T-helper 1 cell treated with Interleukin-12 subunit alpha and Interleukin-12 subunit beta and Interleukin-4 antibody, amounts not matched to agents 30 μg/mL and 1 μg/mL, for 36 hours (primary cell): ENCODE data around the gene AHR.

Experiments used
- H3K27ac Mint-ChIP-seq: one replicate; pipeline ENCODE4 v1.8.0; 2021; ENCODE audit warnings: mild to moderate bottlenecking, mixed read lengths
- H3K27me3 Mint-ChIP-seq: one replicate; pipeline ENCODE4 v1.8.0; 2021; ENCODE audit warnings: low read depth, mixed read lengths
- H3K36me3 Mint-ChIP-seq: one replicate; pipeline ENCODE4 v1.8.0; 2021; ENCODE audit warnings: low read depth, mixed read lengths
- H3K4me1 Mint-ChIP-seq: one replicate; pipeline ENCODE4 v1.8.0; 2021; ENCODE audit warnings: low read depth, mixed read lengths
- H3K4me3 Mint-ChIP-seq: one replicate; pipeline ENCODE4 v1.8.0; 2021; ENCODE audit warnings: mild to moderate bottlenecking, moderate library complexity, mixed read lengths
- H3K9me3 Mint-ChIP-seq: one replicate; pipeline ENCODE4 v1.8.0; 2021; ENCODE audit warnings: mixed read lengths

AHR gene

DNA sequence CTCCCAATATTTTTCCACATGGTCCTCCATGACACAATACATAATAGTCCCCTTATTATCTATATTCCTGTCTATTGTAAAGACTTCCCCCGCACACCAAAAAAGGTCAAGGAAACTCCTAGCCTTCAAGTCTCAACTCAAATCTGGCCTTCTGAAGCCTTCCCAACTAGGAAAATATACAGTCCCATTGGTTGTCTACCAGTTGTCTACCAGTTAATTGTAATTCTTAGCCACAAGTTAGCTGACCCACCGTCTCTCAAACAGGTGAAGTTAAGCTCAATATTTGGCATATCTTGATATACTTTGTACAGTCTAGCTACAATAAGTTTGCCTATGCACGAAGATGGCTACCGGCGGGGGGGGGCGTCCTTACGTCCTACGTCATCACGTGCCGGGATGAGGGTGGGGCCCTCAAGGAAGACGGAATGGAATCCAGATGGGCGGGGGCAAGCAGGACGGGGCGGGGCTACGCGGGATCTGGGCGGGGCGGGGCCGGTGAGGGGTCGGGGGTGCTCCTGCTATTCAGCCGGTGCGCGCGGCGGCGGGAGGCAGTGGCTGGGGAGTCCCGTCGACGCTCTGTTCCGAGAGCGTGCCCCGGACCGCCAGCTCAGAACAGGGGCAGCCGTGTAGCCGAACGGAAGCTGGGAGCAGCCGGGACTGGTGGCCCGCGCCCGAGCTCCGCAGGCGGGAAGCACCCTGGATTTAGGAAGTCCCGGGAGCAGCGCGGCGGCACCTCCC, at the start of gene AHR:
AHR (plus strand) TSS at position 551 of the 738 bp plus-strand sequence. CDS start 613 bp downstream, outside the sequence.
- Mint-ChIP-seq H3K27me3 (no peaks in the 10 kb centered on the region), H3K27ac (peak within 1 kb of the TSS; percentile 91), H3K36me3 (peaks cover 8% of the 10 kb centered on the region), H3K9me3 (peaks cover 9% of the 10 kb centered on the region), H3K4me1 (peaks cover 21% of the 10 kb centered on the region), H3K4me3 (peak within 1 kb of the TSS; percentile 95)

DNA sequence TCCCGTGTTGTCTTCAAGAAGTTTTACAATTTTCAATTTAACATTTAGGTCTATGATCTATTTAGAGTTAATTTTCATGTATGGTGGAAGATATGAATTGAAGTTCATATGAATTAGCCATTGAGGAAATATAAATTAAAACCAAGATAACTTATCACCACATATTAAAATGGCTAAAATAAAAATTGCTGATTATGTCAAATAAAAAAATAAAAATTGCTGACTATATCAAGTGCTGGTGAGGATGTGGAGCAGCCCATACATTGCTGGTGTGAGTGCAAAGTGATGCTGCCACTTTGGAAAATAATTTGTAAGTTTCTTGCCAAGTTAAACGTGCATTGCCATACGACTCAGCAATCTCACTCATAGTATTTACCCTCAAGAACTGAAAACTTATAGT, 44.6 kb upstream of the AHR start:
- Mint-ChIP-seq H3K4me1 (no peaks in the 10 kb centered on the region), H3K36me3 (no peaks in the 10 kb centered on the region), H3K27me3 (no peaks in the 10 kb centered on the region), H3K4me3 (no peak overlapping the region), H3K9me3 (peaks cover 23% of the 10 kb centered on the region), H3K27ac (no peak overlapping the region)

DNA sequence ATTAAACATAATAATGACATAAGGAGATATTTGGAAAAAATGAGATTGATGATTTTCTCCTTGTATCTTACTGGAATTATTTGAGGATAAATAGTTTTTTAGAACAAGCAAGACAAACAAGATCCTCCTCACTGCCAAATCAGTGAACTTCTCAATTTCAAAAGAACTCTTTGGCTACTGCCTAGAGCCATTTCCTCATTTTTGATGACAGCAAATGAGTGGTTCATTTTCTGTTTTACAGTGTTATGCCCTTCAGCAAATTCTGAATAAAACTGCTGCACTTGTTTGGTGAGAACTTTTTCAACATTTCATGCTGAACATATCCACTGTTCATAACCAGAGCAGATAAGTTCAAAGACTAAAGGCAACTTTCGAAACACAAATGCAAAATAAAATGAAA, 42.5 kb upstream of the AHR start:
- Mint-ChIP-seq H3K27me3 (no peaks in the 10 kb centered on the region), H3K27ac (no peak overlapping the region), H3K9me3 (peaks cover 23% of the 10 kb centered on the region), H3K36me3 (no peaks in the 10 kb centered on the region), H3K4me1 (peaks cover 4% of the 10 kb centered on the region), H3K4me3 (no peak overlapping the region)

DNA sequence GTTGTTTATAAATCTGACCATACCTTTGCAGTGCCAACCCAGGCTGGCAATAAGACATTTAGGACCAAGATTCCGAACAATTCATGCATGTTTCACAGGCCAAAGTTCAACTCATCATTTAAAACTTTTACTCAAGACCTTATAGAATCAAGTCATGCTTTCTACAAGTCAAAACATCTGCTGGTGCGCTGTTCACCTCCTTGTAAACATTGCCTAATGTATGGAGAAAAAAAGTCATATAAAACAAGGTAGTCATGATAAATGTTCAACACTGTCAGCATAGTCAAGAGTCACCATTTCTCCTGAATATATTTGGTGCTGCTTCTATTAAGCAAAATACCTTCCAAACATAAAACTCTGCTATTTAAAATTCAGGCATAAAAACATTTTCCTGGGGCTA, 42.1 kb upstream of the AHR start:
- Mint-ChIP-seq H3K4me3 (no peak overlapping the region), H3K27me3 (no peaks in the 10 kb centered on the region), H3K27ac (no peak overlapping the region)

DNA sequence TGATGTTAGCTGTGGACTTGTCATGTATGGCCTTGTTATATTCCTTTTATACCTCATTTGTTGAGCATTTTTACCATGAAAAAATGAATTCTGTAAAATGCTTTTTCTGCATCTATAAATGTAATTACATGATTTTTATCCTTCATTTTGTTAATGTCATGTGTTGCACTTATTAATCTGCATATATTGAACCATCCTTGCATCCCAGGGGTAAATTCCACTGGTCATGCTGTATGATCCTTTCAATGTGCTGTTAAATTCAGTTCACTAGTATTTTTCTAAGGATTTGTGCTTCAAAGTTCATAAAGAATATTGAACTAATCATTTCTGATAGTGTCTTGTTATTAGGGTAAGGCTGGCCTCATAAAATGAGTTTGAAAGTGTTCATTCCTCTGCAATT, 31.9 kb upstream of the AHR start:
- Mint-ChIP-seq H3K27ac (no peak overlapping the region), H3K27me3 (no peaks in the 10 kb centered on the region), H3K9me3 (peaks cover 73% of the 10 kb centered on the region), H3K4me1 (peaks cover under 1% of the 10 kb centered on the region), H3K4me3 (no peak overlapping the region), H3K36me3 (peaks cover 19% of the 10 kb centered on the region)

More for the DNA sequence above, 42.1 kb upstream of the AHR start:
- Mint-ChIP-seq H3K4me1 (peaks cover 7% of the 10 kb centered on the region), H3K9me3 (peaks cover 21% of the 10 kb centered on the region), H3K36me3 (no peaks in the 10 kb centered on the region)

DNA sequence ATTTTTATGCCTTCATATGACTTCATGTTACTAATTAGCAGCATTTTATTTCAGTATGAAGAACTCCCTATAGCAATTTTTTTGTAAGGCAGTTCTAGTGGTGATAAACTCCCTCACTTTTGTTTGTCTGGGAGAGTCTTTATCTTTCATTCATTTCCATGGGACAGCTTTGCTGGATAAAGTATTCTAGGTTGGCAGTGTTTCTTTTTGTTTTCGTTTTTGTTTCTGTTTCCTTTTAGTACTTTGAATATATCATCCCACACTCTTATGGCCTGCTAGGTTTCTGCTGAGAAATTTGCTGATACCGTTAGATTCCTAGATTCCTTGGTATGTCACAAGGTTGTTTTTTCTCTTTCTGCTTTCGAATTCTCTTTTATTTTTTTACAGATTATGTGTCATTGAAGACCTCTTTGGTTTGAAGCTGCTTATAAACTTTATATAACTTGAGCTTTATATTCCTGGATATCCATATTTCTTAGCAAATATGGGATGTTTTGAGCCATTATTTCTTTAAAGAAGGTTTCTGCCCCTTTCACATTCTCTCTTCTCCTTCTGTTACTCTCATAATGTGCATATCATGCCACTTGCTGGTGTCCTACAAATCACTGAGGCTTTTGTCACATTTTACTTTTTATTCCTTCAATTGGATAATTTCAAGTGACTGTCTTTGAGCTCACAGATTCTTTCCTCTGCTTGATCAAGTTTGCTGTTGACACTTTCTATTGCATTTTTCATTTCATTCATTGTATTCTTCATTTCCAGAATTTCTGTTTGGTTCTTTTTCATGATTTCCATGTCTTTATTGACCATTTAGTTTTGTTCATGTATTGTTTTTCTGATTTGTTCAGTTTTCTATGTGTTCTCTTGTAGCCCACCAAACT, 28.9 kb upstream of the AHR start:
- Mint-ChIP-seq H3K27ac (no peak overlapping the region), H3K4me1 (peaks cover 3% of the 10 kb centered on the region), H3K27me3 (no peaks in the 10 kb centered on the region), H3K4me3 (no peak overlapping the region), H3K9me3 (peaks cover 76% of the 10 kb centered on the region), H3K36me3 (peaks cover 23% of the 10 kb centered on the region)

DNA sequence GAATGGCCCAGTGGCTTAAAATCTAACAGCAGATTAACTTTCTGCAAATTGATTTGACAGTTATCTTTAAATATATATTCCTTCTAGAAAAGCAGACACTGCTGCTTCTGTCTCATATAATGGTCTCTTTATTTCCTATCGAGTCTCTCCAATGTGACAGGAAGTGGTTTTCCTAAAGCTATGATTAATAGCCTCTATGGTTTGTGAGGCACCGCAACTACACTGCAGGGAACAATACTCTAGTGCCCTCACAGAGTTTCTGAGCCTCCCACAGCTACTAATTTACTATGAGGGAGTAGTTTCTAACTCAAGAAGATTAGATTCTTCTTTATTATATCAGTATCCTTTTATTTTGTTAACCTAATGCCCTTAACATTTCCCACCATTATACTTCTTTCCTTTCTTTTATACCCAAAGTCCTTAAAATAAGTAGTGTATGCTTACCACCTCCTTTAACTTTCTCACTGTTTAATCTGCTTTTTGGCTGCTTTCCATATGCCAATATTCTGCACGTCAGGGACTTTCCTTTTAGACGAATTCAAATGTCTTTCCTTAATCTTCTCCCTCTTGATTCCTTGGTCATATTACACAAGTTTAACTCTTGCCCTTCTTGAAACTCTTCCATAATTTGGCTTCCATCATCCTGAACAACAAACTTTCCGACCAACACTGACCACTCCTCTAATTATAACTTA, 23.8 kb upstream of the AHR start:
- H3K4me1 Mint-ChIP-seq, result peaks cover 8% of the 10 kb centered on the region
- no peak overlapping the region for H3K4me3 Mint-ChIP-seq
- H3K36me3 Mint-ChIP-seq, result peaks cover 11% of the 10 kb centered on the region
- H3K27ac Mint-ChIP-seq, result no peak overlapping the region
- H3K27me3 Mint-ChIP-seq, result no peaks in the 10 kb centered on the region
- peaks cover 34% of the 10 kb centered on the region for H3K9me3 Mint-ChIP-seq

DNA sequence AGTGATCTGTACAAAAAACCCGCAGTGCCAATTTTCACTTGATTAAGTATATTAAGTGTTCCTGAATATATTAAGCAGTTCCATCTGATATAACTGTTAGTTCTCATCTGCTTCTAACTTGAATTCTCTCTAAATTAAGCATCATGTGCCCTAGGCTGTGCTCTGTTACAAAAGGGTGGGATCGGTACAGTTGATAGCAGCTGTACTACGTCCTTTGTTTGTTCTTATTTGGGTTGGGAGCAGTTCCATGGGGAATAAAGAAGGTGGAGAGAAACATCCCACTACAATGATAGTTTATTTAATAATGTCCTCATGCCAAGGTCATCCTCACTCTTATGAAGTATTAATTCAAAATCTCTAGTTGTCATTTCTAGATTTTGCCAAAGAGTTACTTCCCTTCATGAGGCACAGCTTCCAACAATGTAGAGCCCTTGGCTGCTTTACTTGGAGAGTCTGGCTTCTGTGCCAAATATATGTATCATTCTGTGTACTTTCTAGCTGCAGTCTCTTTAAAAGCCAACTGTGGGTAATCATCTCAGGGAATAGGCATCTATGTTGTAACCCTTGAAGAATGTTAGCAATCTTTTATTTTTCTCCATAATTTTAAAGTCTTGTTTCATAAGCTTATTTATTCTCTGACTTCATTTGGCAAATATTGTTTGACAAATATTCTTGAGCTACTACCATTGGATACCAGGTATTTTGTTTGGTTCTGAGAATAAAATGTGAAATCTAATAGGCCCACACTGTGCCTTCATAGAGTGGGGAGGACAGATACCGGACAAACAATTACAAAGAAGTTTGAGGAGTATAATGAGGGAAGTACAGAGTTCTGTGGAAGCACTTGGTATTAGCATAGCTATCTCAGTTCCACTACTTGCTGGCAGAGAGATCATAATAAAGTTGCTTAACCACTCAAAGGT, 22.4 kb upstream of the AHR start:
- H3K9me3 Mint-ChIP-seq, result peaks cover 30% of the 10 kb centered on the region
- peaks cover 8% of the 10 kb centered on the region for H3K36me3 Mint-ChIP-seq
- no peak overlapping the region for H3K4me3 Mint-ChIP-seq
- H3K27ac Mint-ChIP-seq, result no peak overlapping the region
- no peaks in the 10 kb centered on the region for H3K27me3 Mint-ChIP-seq
- peaks cover 8% of the 10 kb centered on the region for H3K4me1 Mint-ChIP-seq

DNA sequence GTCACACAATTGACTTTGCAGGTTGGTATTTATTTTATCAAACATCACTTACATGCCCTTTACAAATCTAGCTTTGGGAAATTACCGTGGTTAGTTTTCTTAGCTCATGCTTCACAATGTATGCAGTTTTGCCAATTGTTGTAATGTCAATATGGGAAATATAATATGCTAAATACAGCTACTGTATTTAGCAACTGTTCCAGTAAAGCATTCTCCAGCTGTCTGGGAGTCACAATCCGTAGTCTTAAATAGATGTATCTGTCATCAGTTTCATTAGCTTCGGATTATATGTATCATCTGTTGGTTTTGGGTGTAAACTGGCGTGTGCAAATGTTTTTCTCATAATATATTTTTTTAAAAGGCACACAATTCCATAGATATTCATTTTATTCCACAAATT, 19.4 kb upstream of the AHR start:
- Mint-ChIP-seq H3K4me1 (peaks cover 7% of the 10 kb centered on the region), H3K9me3 (peaks cover 14% of the 10 kb centered on the region), H3K27ac (no peak overlapping the region), H3K4me3 (no peak overlapping the region), H3K27me3 (no peaks in the 10 kb centered on the region), H3K36me3 (no peaks in the 10 kb centered on the region)

DNA sequence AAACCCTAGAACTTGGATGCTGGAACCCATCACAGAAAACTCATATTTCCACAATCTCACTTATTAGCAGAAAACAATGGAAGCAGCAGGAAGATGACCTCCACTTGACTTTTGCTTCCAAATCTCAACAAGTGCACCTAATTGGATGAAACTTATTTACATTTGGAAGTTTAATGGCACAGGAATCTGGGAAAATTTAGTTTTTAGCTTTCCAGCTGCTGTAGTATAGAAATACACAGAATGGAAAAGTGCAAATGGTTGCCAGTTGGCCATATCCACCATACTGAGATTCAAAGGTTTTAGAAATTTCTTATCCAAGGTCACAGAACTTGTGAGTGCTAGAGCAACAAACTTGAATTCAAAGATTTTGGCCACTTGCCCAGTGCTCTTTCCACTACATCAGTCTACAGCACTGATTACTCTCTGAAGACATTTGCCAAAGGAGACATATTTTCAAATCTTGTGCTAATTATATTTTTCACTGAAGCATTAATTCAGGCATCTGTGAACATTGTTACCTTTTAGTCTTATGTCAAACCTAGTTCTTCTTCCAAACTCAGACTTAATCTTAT, 9.3 kb upstream of the AHR start:
- Mint-ChIP-seq H3K27ac (no peak overlapping the region), H3K4me3 (no peak overlapping the region), H3K36me3 (peaks cover 2% of the 10 kb centered on the region), H3K9me3 (no peaks in the 10 kb centered on the region), H3K27me3 (peaks cover 9% of the 10 kb centered on the region), H3K4me1 (no peaks in the 10 kb centered on the region)

DNA sequence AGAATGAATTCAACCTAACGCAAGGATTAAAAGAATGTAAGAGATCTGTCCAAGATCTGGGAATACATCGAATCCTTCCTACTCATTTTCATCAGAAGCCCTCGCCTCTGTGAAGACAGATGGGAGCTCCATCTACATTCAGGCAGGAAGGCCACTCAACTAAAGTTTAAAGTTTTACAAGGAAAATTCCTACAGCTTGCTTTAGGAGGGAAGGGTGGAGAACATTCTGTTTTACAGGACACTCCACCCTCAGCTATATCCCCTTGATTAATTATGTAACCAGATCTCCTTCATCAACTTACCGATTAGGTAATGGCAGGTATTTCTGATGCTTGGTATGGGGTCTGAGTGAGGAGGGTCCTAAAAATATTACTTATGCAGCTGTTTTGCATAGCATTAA, 5.6 kb upstream of the AHR start:
- Mint-ChIP-seq H3K4me1 (peaks cover 9% of the 10 kb centered on the region), H3K27ac (no peak overlapping the region), H3K9me3 (peaks cover 5% of the 10 kb centered on the region), H3K4me3 (no peak overlapping the region), H3K27me3 (peaks cover 2% of the 10 kb centered on the region), H3K36me3 (peaks cover 4% of the 10 kb centered on the region)

DNA sequence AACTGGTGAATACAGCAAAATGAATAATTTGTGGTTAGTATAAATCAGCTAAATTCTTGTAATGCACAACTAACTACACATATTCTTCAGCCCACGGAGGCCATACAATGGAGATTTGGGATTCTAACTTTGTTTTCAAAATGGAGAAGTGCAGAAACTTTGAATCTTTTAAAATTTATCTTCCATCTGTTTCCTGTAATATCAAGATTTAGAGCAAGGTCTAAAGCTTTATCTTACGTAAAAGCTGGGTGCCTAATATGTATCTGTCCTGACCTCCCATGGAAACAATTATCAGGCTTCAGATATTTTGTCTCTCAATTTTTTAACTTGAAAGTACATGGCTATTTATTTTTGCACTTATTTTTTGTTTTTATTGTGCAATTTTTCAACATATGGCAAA, 5.0 kb upstream of the AHR start:
- Mint-ChIP-seq H3K9me3 (peaks cover 9% of the 10 kb centered on the region), H3K4me1 (peaks cover 14% of the 10 kb centered on the region), H3K27ac (no peak overlapping the region), H3K27me3 (no peaks in the 10 kb centered on the region), H3K36me3 (peaks cover 8% of the 10 kb centered on the region), H3K4me3 (no peak overlapping the region)

DNA sequence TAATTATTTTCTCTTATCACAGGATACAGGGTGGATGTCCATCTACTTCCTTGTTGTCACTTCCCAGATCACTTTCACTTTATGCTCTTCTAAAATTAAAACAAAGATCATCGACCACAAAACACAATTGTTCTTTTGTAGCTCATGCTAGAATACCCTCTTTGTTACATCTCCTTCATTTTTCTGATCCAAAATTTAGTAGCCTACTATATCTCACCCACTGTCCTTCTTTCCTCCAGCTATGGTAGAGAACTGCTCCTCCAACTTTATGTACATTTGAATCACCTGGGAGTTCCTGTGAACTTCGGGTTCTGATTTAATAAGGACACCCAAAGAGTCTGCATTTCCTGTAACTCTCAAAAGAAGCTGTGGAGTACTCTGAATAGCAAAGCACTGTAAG, 1.2 kb upstream of the AHR start:
- Mint-ChIP-seq H3K9me3 (peaks cover 9% of the 10 kb centered on the region), H3K4me3 (peak overlapping the region; percentile 82), H3K36me3 (peaks cover 8% of the 10 kb centered on the region), H3K27me3 (no peaks in the 10 kb centered on the region), H3K4me1 (peaks cover 18% of the 10 kb centered on the region), H3K27ac (peak overlapping the region; percentile 81)
